HepG2 (cell line): ENCODE measurements around the gene MTURN. TPM values are rescaled to one million over a fixed set of nuclear protein-coding genes. Genes with fewer than 3 reads are reported as not detected.

Experiments
- BCL6 ChIP-seq: IDR thresholded peaks from 2 replicates; pipeline ENCODE4 v1.6.1; 2016; ENCODE audit warnings: missing genetic modification reagents, missing compliant biosample characterization
- CEBPZ ChIP-seq: IDR thresholded peaks from 2 replicates; pipeline ENCODE4 v1.6.1; 2012; ENCODE audit warnings: low read length, improper control_type of control experiment
- FOXO1 ChIP-seq: sonication (generic); formaldehyde crosslinking; IDR thresholded peaks from 2 replicates; pipeline ENCODE4 v1.4.0; 2020; ENCODE audit warnings: missing genetic modification reagents
- KLF6 ChIP-seq: IDR thresholded peaks from 2 replicates; pipeline ENCODE4 v1.8.0; 2016; ENCODE audit warnings: missing biosample characterization, missing genetic modification reagents
- SMC3 ChIP-seq: IDR thresholded peaks from 2 replicates; pipeline ENCODE4 v1.6.1; 2011; ENCODE audit warnings: low read length, improper control_type of control experiment
- SP5 ChIP-seq: IDR thresholded peaks from 2 replicates; pipeline ENCODE4 v1.6.1; 2016; ENCODE audit warnings: low read depth, borderline replicate concordance
- STAG1 ChIP-seq: sonication (generic); formaldehyde crosslinking; IDR thresholded peaks from 2 replicates; pipeline ENCODE4 v1.4.0; 2020; ENCODE audit warnings: missing genetic modification reagents
- ZNF33A ChIP-seq: sonication (generic); formaldehyde crosslinking; IDR thresholded peaks from 2 replicates; pipeline ENCODE4 v1.5.1; 2020; ENCODE audit warnings: missing genetic modification reagents, mild to moderate bottlenecking, moderate library complexity, borderline replicate concordance
- ZNF616 ChIP-seq: sonication (generic); formaldehyde crosslinking; IDR thresholded peaks from 2 replicates; pipeline ENCODE4 v1.5.0; 2020; ENCODE audit warnings: low read depth, mild to moderate bottlenecking, missing genetic modification reagents
- ZNF792 ChIP-seq: IDR thresholded peaks from 2 replicates; pipeline ENCODE4 v1.6.1; 2016
- polyA plus RNA-seq, 8 experiments: library from polyadenylated mRNA; depleted of rRNA in 3 of 8; stranded (reverse) in 7 of 8; unstranded in 1 of 8; fragments of >200 nt; fragmentation: Illumina TruSeq in 4 of 8; extraction: Trizol in 4 of 8; gene quantifications; 2 replicates each; pipeline versions ENCODE4 v1.2.1 to v1.2.3, GENCODE V29; 2011 to 2016; ENCODE audit warnings: low read depth in 4 of 8, missing spikeins in 1 of 8, mixed read lengths in 1 of 8; ENCODE audit not compliant: insufficient read depth in 1 of 8
- total RNA-seq, 5 experiments: library from RNA; depleted of rRNA; stranded (reverse); fragments of >200 nt; fragmentation: Illumina TruSeq; extraction: Trizol; gene quantifications; 2 replicates each; pipeline ENCODE4 v1.2.3, GENCODE V29; 2016; ENCODE audit warnings: low read depth in 1 of 5
- TF ChIP-seq, protein P1 (sequence below): IDR thresholded peaks from 2 replicates; pipeline ENCODE4 v1.4.0; 2020; ENCODE audit warnings: mild to moderate bottlenecking, missing genetic modification reagents
- TF ChIP-seq, protein P2 (sequence below): sonication (generic); formaldehyde crosslinking; IDR thresholded peaks from 2 replicates; pipeline ENCODE4 v1.8.0; 2022; ENCODE audit warnings: mild to moderate bottlenecking, missing genetic modification reagents, moderate library complexity
- TF ChIP-seq, protein P3 (sequence below): sonication (generic); formaldehyde crosslinking; IDR thresholded peaks from one replicate; pipeline ENCODE4 v1.5.1; 2020; ENCODE audit warnings: mild to moderate bottlenecking, missing genetic modification reagents; ENCODE audit errors: not compliant biosample characterization

Gene MTURN
- total and polyA plus RNA-seq, 2 of the 13 experiments (the other 11 are each of a cell fraction or from before 2014, with no cell fraction given), result 5.7 to 7.2 TPM

DNA sequence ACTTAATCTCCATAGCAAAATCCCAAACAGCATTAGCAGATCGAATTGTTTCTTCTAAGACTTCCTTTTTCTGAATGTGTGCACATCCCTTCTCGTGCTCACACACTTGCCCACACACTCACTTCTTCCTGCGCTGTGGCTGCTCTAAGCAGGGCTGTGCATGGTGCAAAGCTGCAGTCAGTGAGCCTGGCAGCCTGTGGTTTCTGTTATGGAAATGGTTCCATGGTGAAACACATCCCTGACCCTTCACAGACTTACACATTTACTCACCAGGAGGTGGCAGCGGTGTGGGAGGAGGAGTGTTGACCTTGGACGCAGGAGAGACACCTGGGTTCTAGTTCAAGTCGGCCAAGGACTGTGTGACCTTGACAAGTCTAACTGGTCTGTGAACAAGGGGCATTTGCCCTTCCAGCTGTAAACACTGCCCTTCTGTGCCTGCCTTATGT lies 24.9 kb downstream of the MTURN start (continued):
- TF ChIP-seq, protein P1, sequence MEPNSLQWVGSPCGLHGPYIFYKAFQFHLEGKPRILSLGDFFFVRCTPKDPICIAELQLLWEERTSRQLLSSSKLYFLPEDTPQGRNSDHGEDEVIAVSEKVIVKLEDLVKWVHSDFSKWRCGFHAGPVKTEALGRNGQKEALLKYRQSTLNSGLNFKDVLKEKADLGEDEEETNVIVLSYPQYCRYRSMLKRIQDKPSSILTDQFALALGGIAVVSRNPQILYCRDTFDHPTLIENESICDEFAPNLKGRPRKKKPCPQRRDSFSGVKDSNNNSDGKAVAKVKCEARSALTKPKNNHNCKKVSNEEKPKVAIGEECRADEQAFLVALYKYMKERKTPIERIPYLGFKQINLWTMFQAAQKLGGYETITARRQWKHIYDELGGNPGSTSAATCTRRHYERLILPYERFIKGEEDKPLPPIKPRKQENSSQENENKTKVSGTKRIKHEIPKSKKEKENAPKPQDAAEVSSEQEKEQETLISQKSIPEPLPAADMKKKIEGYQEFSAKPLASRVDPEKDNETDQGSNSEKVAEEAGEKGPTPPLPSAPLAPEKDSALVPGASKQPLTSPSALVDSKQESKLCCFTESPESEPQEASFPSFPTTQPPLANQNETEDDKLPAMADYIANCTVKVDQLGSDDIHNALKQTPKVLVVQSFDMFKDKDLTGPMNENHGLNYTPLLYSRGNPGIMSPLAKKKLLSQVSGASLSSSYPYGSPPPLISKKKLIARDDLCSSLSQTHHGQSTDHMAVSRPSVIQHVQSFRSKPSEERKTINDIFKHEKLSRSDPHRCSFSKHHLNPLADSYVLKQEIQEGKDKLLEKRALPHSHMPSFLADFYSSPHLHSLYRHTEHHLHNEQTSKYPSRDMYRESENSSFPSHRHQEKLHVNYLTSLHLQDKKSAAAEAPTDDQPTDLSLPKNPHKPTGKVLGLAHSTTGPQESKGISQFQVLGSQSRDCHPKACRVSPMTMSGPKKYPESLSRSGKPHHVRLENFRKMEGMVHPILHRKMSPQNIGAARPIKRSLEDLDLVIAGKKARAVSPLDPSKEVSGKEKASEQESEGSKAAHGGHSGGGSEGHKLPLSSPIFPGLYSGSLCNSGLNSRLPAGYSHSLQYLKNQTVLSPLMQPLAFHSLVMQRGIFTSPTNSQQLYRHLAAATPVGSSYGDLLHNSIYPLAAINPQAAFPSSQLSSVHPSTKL, result peak; percentile 75
- no peak for TF ChIP-seq KLF6 (CRISPR knock-in tag)
- TF ChIP-seq ZNF33A, result no peak
- peak; percentile 32; the same call in 1 of the 2 replicates for TF ChIP-seq STAG1 (CRISPR knock-in tag)
- 0 out of 2 replicates have a peak, but pooled peaks have one; percentile 28 for TF ChIP-seq SP5 (CRISPR knock-in tag)
- TF ChIP-seq, protein P2, sequence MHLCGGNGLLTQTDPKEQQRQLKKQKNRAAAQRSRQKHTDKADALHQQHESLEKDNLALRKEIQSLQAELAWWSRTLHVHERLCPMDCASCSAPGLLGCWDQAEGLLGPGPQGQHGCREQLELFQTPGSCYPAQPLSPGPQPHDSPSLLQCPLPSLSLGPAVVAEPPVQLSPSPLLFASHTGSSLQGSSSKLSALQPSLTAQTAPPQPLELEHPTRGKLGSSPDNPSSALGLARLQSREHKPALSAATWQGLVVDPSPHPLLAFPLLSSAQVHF (CRISPR knock-in tag), result no peak
- peak; percentile 63; the same call in 1 of the 2 replicates for TF ChIP-seq FOXO1 (CRISPR knock-in tag)
- TF ChIP-seq ZNF616 (CRISPR knock-in tag), result no peak
- TF ChIP-seq CEBPZ, result no peak
- peak; percentile 76 for TF ChIP-seq BCL6 (CRISPR knock-in tag)
- peak; percentile 21; the same call in 1 of the 2 replicates for TF ChIP-seq SMC3
- TF ChIP-seq ZNF792 (CRISPR knock-in tag), result no peak
- TF ChIP-seq, protein P3, sequence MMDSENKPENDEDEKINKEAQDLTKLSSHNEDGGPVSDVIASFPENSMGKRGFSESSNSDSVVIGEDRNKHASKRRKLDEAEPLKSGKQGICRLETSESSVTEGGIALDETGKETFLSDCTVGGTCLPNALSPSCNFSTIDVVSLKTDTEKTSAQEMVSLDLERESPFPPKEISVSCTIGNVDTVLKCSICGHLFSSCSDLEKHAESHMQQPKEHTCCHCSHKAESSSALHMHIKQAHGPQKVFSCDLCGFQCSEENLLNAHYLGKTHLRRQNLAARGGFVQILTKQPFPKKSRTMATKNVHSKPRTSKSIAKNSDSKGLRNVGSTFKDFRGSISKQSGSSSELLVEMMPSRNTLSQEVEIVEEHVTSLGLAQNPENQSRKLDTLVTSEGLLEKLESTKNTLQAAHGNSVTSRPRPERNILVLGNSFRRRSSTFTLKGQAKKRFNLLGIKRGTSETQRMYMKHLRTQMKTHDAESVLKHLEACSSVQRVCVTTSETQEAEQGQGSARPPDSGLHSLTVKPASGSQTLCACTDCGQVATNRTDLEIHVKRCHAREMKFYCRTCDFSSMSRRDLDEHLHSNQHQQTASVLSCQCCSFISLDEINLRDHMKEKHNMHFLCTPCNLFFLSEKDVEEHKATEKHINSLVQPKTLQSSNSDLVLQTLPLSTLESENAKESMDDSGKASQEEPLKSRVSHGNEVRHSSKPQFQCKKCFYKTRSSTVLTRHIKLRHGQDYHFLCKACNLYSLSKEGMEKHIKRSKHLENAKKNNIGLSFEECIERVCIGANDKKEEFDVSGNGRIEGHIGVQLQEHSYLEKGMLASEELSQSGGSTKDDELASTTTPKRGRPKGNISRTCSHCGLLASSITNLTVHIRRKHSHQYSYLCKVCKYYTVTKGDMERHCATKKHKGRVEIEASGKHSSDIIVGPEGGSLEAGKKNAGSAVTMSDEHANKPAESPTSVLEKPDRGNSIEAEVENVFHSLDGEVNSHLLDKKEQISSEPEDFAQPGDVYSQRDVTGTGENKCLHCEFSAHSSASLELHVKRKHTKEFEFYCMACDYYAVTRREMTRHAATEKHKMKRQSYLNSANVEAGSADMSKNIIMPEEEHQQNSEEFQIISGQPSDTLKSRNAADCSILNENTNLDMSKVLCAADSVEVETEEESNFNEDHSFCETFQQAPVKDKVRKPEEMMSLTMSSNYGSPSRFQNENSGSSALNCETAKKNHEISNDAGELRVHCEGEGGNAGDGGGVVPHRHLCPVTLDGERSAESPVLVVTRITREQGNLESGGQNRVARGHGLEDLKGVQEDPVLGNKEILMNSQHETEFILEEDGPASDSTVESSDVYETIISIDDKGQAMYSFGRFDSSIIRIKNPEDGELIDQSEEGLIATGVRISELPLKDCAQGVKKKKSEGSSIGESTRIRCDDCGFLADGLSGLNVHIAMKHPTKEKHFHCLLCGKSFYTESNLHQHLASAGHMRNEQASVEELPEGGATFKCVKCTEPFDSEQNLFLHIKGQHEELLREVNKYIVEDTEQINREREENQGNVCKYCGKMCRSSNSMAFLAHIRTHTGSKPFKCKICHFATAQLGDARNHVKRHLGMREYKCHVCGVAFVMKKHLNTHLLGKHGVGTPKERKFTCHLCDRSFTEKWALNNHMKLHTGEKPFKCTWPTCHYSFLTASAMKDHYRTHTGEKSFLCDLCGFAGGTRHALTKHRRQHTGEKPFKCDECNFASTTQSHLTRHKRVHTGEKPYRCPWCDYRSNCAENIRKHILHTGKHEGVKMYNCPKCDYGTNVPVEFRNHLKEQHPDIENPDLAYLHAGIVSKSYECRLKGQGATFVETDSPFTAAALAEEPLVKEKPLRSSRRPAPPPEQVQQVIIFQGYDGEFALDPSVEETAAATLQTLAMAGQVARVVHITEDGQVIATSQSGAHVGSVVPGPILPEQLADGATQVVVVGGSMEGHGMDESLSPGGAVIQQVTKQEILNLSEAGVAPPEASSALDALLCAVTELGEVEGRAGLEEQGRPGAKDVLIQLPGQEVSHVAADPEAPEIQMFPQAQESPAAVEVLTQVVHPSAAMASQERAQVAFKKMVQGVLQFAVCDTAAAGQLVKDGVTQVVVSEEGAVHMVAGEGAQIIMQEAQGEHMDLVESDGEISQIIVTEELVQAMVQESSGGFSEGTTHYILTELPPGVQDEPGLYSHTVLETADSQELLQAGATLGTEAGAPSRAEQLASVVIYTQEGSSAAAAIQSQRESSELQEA (CRISPR knock-in tag), result no peak
